Activated naive CD4-positive, alpha-beta T cell treated with Interleukin-2 at 50 U/mL for 16 hours (primary cell): ENCODE data around the gene TNIK.

Experiments used
- DNase-seq: peaks from one replicate; pipeline ENCODE4 v3.0.0-alpha.2; 2020

Gene TNIK

DNA sequence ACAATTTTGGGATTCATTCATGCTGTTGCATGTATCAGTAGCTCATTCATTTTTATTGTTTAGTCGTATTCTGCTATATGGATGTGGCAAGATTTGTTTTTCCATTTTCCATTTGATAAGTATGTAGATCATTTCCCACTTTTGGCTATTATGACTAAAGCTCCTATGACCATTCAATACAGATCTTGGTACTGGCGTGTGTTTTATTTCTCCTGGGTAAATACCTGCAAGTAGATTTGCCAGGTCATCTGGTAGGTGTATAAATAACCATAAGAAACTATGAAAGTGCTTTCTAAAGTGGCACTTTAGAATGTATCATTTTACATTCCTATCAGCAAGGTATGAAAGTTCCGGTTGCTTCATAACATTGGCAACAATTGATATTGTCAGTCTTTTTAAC, 124.6 kb downstream of the TNIK start:
- no peak for DNase-seq

- DNase-seq: no peak
These were observed 125.8 kb downstream of the TNIK start for GRCh38 chr3:171334465-171334811.

- no peak for DNase-seq
These were observed 126.3 kb downstream of the TNIK start for GRCh38 chr3:171333784-171334464.

GRCh38 chr3:171330938-171331337, 129.3 kb downstream of the TNIK start:
- DNase-seq: no peak

DNA sequence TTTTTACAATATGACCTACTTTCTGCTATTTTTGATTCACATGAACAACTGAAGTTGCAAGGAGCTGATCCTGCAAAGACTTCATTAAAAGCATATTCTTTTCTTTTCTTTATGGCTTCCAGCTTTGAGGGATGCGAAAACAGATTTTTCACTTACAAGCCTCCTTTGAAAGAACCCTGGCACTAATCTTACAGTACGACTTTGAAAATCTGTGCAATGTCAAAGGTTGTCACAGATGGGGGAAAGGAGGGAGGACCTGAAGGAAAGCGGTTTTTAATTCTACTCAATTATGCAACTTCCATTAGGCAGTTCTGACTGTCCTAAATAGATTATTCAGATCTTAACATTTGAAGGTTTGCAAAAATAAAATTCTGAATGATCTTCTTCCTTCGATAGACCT, 130.5 kb downstream of the TNIK start:
- no peak for DNase-seq

- peak; percentile 28 for DNase-seq
These were observed 131.7 kb downstream of the TNIK start for GRCh38 chr3:171328419-171329082.

- DNase-seq: no peak
These were observed 132.6 kb downstream of the TNIK start for GRCh38 chr3:171327441-171328174.

- DNase-seq: no peak
These were observed 133.3 kb downstream of the TNIK start for GRCh38 chr3:171326717-171327440.

- DNase-seq: no peak
These were observed 136.2 kb downstream of the TNIK start for GRCh38 chr3:171323938-171324536.

DNA sequence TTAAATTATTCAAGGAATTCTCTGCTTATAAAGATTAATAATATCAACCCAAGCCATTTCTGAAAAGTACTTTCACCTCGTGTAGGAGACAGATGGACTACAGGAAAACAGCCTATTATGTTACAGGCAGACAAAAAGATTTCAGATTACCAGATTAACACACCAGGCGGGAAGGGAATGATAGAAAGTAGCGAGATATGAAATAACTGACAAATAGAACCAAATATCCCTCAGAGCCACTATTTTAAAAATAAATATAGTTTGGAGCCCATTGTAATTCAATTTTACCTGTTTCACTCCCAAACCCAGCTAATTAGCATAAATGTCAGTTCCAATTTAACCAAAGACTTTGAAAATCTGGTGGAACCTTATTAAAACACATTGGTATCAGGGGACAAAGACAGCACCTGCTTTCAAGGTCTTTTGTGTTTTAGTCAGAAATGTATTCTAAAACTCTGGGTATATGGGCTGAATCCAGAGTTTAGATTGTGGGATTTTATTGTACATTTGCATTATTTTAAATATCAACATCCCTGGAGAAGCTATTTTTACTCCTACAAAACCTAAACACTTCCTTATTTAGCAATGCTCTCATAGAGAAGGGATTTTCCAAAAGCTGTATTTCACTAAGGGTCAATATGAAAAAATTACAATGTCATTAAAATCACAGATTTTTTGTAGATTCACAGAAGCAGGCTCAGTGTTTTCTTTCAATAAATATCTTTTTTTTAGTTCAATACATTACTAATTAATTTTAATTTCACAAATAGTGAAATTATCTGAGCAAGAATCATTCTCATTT, 138.4 kb downstream of the TNIK start:
- no peak for DNase-seq

GRCh38 chr3:171320750-171321558, 139.3 kb downstream of the TNIK start:
- DNase-seq: no peak

DNA sequence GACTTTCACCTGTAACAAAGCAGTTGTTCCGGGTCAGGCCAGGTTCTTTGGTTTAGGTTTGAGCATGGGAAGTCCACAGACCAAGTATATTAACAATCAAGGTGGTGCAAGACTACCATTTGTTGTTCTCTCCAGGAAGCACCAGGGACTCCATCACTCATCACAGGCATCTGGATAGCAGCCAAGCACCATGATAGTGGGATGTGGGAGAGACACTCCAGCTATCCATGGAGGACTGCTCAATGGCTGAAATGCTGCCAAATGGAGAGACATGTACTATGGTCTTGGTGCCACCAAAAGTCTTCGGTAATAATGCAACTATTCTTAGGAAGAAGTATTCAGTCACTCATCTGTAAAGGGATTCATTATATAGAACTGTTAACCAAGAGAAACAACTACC, 143.0 kb downstream of the TNIK start:
- DNase-seq: no peak

DNA sequence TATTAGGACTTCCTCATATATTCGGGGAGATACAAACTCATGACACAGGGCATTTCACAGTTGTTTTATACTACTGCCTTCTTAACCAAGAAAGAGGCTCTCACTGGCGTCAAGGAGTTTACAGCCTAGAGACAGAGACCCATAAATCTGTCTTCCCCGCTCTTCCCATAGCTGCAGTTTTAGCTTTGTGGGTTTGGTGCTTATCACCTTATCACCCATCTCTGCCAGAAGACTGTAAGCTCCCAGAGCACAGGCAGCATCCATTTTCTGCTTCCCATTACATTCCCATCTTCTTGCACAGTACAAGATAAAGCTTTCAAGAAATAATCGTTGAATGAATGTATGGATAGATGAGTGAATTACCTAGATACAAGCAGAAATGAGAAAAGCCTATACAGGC, 144.3 kb downstream of the TNIK start:
- no peak for DNase-seq

- DNase-seq: no peak
These were observed 145.1 kb downstream of the TNIK start for GRCh38 chr3:171315101-171315500.

- DNase-seq: no peak
These were observed 145.9 kb downstream of the TNIK start for GRCh38 chr3:171314341-171314740.

DNA sequence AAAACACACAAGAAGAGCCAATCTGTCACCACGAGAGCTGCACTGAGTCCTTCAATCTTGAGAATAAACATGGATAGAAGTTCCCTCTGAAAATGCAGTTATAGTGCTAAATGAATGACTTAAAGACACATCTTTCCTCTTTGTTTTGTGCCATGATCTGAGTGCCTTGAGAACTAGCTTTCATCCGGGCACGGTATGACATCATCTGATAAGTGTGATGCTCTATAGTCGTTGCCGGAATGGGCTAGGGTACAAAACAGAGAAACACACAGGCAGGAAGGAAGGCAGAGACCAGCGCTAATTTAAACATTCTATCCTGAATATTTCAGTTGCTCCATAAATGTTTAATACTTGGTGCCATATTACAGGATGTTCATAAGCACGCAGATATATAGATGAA, 146.5 kb downstream of the TNIK start:
- DNase-seq: no peak

- DNase-seq: no peak
These were observed 147.5 kb downstream of the TNIK start for GRCh38 chr3:171312741-171313140.

- no peak for DNase-seq
These were observed 148.4 kb downstream of the TNIK start for GRCh38 chr3:171311784-171312183.

GRCh38 chr3:171309906-171310359, 150.3 kb downstream of the TNIK start:
- no peak for DNase-seq

- no peak for DNase-seq
These were observed 152.2 kb downstream of the TNIK start for GRCh38 chr3:171307988-171308387.

GRCh38 chr3:171307046-171307585, 153.1 kb downstream of the TNIK start:
- DNase-seq: no peak
